Activated CD4-positive, alpha-beta memory T cell treated with anti-CD3 and anti-CD28 coated beads, Interleukin-2, amount 10 ng/mL, durations not matched to agents 7 days and 5 days (primary cell): ENCODE data around the gene PHLDB1. TPM values are rescaled to one million over a fixed set of nuclear protein-coding genes. Genes with fewer than 3 reads are reported as not detected.

Source experiments
- total RNA-seq, 2 experiments: library from RNA; stranded (reverse); gene quantifications; one replicate each; pipeline ENCODE4 v1.2.3, GENCODE V29; 2021

The PHLDB1 gene
- total RNA-seq, 2 experiments from 2014 or later = 0.53 to 0.63 TPM

Other genes starting within 250 kb of the PHLDB1 start
- gene UBE4A, start 248.0 kb upstream of the PHLDB1 start, total RNA-seq = 10 to 100 TPM; 42.1 to 44.1 TPM
- 100 to 1,000 TPM; 251 to 260 TPM for gene ATP5MG, start 206.0 kb upstream of the PHLDB1 start, total RNA-seq
- gene KMT2A, start 171.1 kb upstream of the PHLDB1 start, total RNA-seq = 100 to 1,000 TPM in 1 of 2 experiments, 10 to 100 TPM in 1; 94.6 to 102 TPM
- under 1 TPM; 0.23 to 0.55 TPM for gene TTC36, start 80.1 kb upstream of the PHLDB1 start, total RNA-seq
- gene TMEM25, start 76.4 kb upstream of the PHLDB1 start, total RNA-seq = 1 to 10 TPM; 5.3 to 6.4 TPM
- gene IFT46, start 41.7 kb upstream of the PHLDB1 start, total RNA-seq = 1 to 10 TPM; 9.6 to 10.0 TPM
- 100 to 1,000 TPM; 138 to 141 TPM for gene ARCN1, start 35.2 kb upstream of the PHLDB1 start, total RNA-seq
- not detected for gene TREH, start 72.0 kb downstream of the PHLDB1 start, total RNA-seq
- gene DDX6, start 183.5 kb downstream of the PHLDB1 start, total RNA-seq = 100 to 1,000 TPM; 154 to 155 TPM